GM21390 (cell line): ENCODE results near the gene DGKI.

Experiments used
- ATAC-seq: cut with Tn5 transposase; IDR thresholded peaks from one replicate; pipeline ENCODE4 v1.9.1; 2021; ENCODE audit not compliant: unreplicated experiment

DGKI gene

GRCh38 chr7:137692399-137692798 is 154.4 kb downstream of the DGKI start:
- no peak for ATAC-seq

- ATAC-seq, result no peak
Measured at GRCh38 chr7:137691566-137691965, 155.2 kb downstream of the DGKI start.

- ATAC-seq, result no peak
Measured at GRCh38 chr7:137690635-137691034, 156.1 kb downstream of the DGKI start.

GRCh38 chr7:137689761-137690160 is 157.0 kb downstream of the DGKI start:
- ATAC-seq, result no peak

- no peak for ATAC-seq
Measured at GRCh38 chr7:137687556-137688265, 159.1 kb downstream of the DGKI start.

- no peak for ATAC-seq
Measured at GRCh38 chr7:137685433-137686164, 161.2 kb downstream of the DGKI start.

- no peak for ATAC-seq
Measured at GRCh38 chr7:137684776-137685175, 162.0 kb downstream of the DGKI start.

- no peak for ATAC-seq
Measured at GRCh38 chr7:137684316-137684715, 162.5 kb downstream of the DGKI start.

- ATAC-seq, result no peak
Measured at GRCh38 chr7:137682596-137682995, 164.2 kb downstream of the DGKI start.

GRCh38 chr7:137681657-137682562 is 164.9 kb downstream of the DGKI start:
- no peak for ATAC-seq

GRCh38 chr7:137674551-137675409 is 172.0 kb downstream of the DGKI start:
- no peak for ATAC-seq

GRCh38 chr7:137674048-137674447 is 172.7 kb downstream of the DGKI start:
- no peak for ATAC-seq

GRCh38 chr7:137671920-137672319 is 174.9 kb downstream of the DGKI start:
- no peak for ATAC-seq

- ATAC-seq, result no peak
Measured at GRCh38 chr7:137670222-137671064, 176.3 kb downstream of the DGKI start.

- no peak for ATAC-seq
Measured at GRCh38 chr7:137669706-137670105, 177.1 kb downstream of the DGKI start.

GRCh38 chr7:137668404-137668803 is 178.4 kb downstream of the DGKI start:
- no peak for ATAC-seq

- no peak for ATAC-seq
Measured at GRCh38 chr7:137667633-137668387, 179.0 kb downstream of the DGKI start.

GRCh38 chr7:137664846-137665245 is 181.9 kb downstream of the DGKI start:
- no peak for ATAC-seq

GRCh38 chr7:137661634-137662033 is 185.1 kb downstream of the DGKI start:
- ATAC-seq, result no peak
